Transverse colon (tissue), 4 donors: ENCODE data around the gene WDR5. TPM values are rescaled to one million over a fixed set of nuclear protein-coding genes. Genes with fewer than 3 reads are reported as not detected.
A peak's percentile ranks its signal among the peaks of the same experiment; 100 is the strongest.

Experiments used
- DNase-seq: peaks from one replicate; pipeline ENCODE4 v3.0.0-alpha.2; 2019
- H3K27ac ChIP-seq, 4 donors: fragments of 200-600 bp; sonication (generic); 2 replicates each; pipeline ENCODE4 v1.5.1; 2016 to 2018; ENCODE audit warnings: inconsistent platforms in 4 of 4
- H3K27me3 ChIP-seq: fragments of 200-600 bp; sonication (generic); 2 replicates; pipeline ENCODE4 v1.5.1; 2017; ENCODE audit warnings: inconsistent platforms
- H3K36me3 ChIP-seq, 4 donors: fragments of 200-600 bp; sonication (generic); 2 replicates each; pipeline ENCODE4 v1.5.1; 2017 to 2019; ENCODE audit warnings: inconsistent platforms in 4 of 4
- H3K4me1 ChIP-seq, 4 donors: fragments of 200-600 bp; sonication (generic); 2 replicates each; pipeline ENCODE4 v1.5.1; 2017 to 2020; ENCODE audit warnings: inconsistent platforms in 4 of 4
- H3K4me3 ChIP-seq, 4 donors: fragments of 200-600 bp; sonication (generic); 1 replicate in 1 of 4; 2 replicates in 3 of 4; pipeline versions ENCODE4 v1.5.1 to v1.6.1; 2017 to 2019; ENCODE audit warnings: inconsistent platforms in 4 of 4
- H3K9me3 ChIP-seq, 2 donors: fragments of 200-600 bp; sonication (generic); 2 replicates each; pipeline ENCODE4 v1.5.1; 2017 to 2019; ENCODE audit warnings: inconsistent platforms in 2 of 2
- CTCF ChIP-seq, 5 experiments: fragments of 200-600 bp in 3 of 5; fragments of 450-650 bp in 2 of 5; sonication (generic) in 3 of 5; IDR thresholded peaks; 1 replicate in 2 of 5; 2 replicates in 3 of 5; pipeline ENCODE4 v1.5.1; 2016 to 2017; ENCODE audit warnings: antibody characterized with exemption in 5 of 5, inconsistent platforms in 3 of 5, mild to moderate bottlenecking in 2 of 5, moderate library complexity in 1 of 5
- EP300 ChIP-seq: sonication (generic); formaldehyde crosslinking; IDR thresholded peaks from one replicate; pipeline ENCODE4 v1.6.1; 2017; ENCODE audit warnings: antibody characterized with exemption, low read depth
- POLR2A ChIP-seq: fragments of 450-650 bp; IDR thresholded peaks from one replicate; pipeline ENCODE4 v1.6.1; 2016; ENCODE audit warnings: antibody characterized with exemption, mild to moderate bottlenecking, moderate library complexity
- POLR2AphosphoS5 ChIP-seq, 3 donors: sonication (generic); formaldehyde crosslinking; IDR thresholded peaks; one replicate each; pipeline ENCODE4 v1.6.1; 2016; ENCODE audit warnings: antibody characterized with exemption in 3 of 3
- WGBS, 2 donors: methylation state at CpG; one replicate each; pipeline ENCODE4 v1.1.5; 2018; ENCODE audit warnings: low coverage in 1 of 2; 5-methylcytosine and 5-hydroxymethylcytosine counted together
- in situ Hi-C, 4 donors: fragments of 200-750 bp; cut with MboI; loops; one replicate each; pipeline versions ENCODE4 v1.15.0 to v1.15.1; 2017; ENCODE audit warnings: low sequenced_read_pairs in 3 of 4, low pct_ligation_motif_present in 1 of 4, low pct_unique_long_range_greater_than_20kb in 1 of 4
- intact Hi-C: fragments of 100-400 bp; cut with DNase I; formaldehyde crosslinking; loops from one replicate; pipeline ENCODE4 v1.15.1; 2023; ENCODE audit warnings: low total_unique reads
- total RNA-seq, 4 donors: library from RNA; depleted of rRNA; stranded (reverse); fragments of >200 nt; gene quantifications; one replicate each; pipeline ENCODE4 v1.1.0, GENCODE V29; 2016

Gene WDR5
- total RNA-seq, 4 donors from 2014 or later = 8.2 to 95.7 (median 16.3) TPM

GRCh38 chr9:134175291-134175807 is 39.5 kb downstream of the WDR5 start:
- TF ChIP-seq POLR2A (no peak), EP300 (no peak), CTCF (IDR thresholded peaks at IDR 0.05) (no peak), POLR2AphosphoS5 (IDR thresholded peaks at IDR 0.05) (no peak)
- peak; percentile 41 for DNase-seq
- Histone ChIP-seq H3K27me3 (peaks cover 35% of the 10 kb centered on the region), H3K9me3 (no peaks in the 10 kb centered on the region), H3K4me1 (peaks cover 0 to 34% (median 5%) of the 10 kb centered on the region in 4 donors), H3K4me3 (no peak overlapping the region), H3K36me3 (no peaks in the 10 kb centered on the region), H3K27ac (no peak overlapping the region)
- in situ Hi-C loops = loop anchor here in 2 of 4 donors (10.0 to 25.0 kb wide), 2 partner anchors 137 to 269 kb away; no protein-coding TSS in a partner anchor
- WGBS, 2 donors = 57% methylated on average over 13 of the region's 20 CpGs; no CpG with 5 or more reads in 1 of the 2 donors
- intact Hi-C loops = loop anchor here (10.0 kb wide), 1 partner anchor 149 kb away; the partner anchor contains the start of gene RXRA

- intact Hi-C loops (loop anchor here (10.0 kb wide), 1 partner anchor 149 kb away; the partner anchor contains the start of gene RXRA), in situ Hi-C loops (loop anchor here in 2 of 4 donors (10.0 to 25.0 kb wide), 2 partner anchors 136 to 269 kb away; no protein-coding TSS in a partner anchor)
- no peaks in the 10 kb centered on the region for H3K9me3 ChIP-seq
- no peak overlapping the region for H3K4me3 ChIP-seq
- H3K27ac ChIP-seq = no peak overlapping the region
- DNase-seq = no peak
- H3K4me1 ChIP-seq = peaks cover 0 to 34% (median 5%) of the 10 kb centered on the region in 4 donors
- WGBS, 2 donors = 60% methylated on average over 22 of the region's 35 CpGs; no CpG with 5 or more reads in 1 of the 2 donors
- TF ChIP-seq CTCF (IDR thresholded peaks at IDR 0.05) = no peak
- TF ChIP-seq POLR2AphosphoS5 (IDR thresholded peaks at IDR 0.05) = no peak
- no peak for TF ChIP-seq POLR2A
- TF ChIP-seq EP300 = no peak
- peaks cover 35% of the 10 kb centered on the region for H3K27me3 ChIP-seq
- H3K36me3 ChIP-seq = no peaks in the 10 kb centered on the region
These were observed 40.1 kb downstream of the WDR5 start for GRCh38 chr9:134175808-134176598.

- no peak for TF ChIP-seq EP300
- TF ChIP-seq CTCF (IDR thresholded peaks at IDR 0.05) = no peak
- no peak for TF ChIP-seq POLR2AphosphoS5 (IDR thresholded peaks at IDR 0.05)
- TF ChIP-seq POLR2A = no peak
- intact Hi-C loops = loop anchor here (10.0 kb wide), 1 partner anchor 148 kb away; the partner anchor contains the start of gene RXRA
- H3K9me3 ChIP-seq = no peaks in the 10 kb centered on the region
- H3K27ac ChIP-seq = no peak overlapping the region
- in situ Hi-C loops = loop anchor here in 2 of 4 donors (10.0 to 25.0 kb wide), 2 partner anchors 136 to 268 kb away; no protein-coding TSS in a partner anchor
- no peak overlapping the region for H3K4me3 ChIP-seq
- peaks cover 35% of the 10 kb centered on the region for H3K27me3 ChIP-seq
- DNase-seq = no peak
- peaks cover 0 to 31% (median 5%) of the 10 kb centered on the region in 4 donors for H3K4me1 ChIP-seq
- H3K36me3 ChIP-seq = no peaks in the 10 kb centered on the region
- 29 to 52% methylated on average over 3 to 6 of the region's 6 CpGs for WGBS, 2 donors
These were observed 40.7 kb downstream of the WDR5 start for GRCh38 chr9:134176599-134176968.

GRCh38 chr9:134177186-134177585 is 41.3 kb downstream of the WDR5 start:
- Histone ChIP-seq H3K27ac (no peak overlapping the region), H3K36me3 (no peaks in the 10 kb centered on the region), H3K27me3 (peaks cover 35% of the 10 kb centered on the region), H3K4me3 (no peak overlapping the region), H3K9me3 (no peaks in the 10 kb centered on the region), H3K4me1 (peaks cover 0 to 27% (median 5%) of the 10 kb centered on the region in 4 donors)
- DNase-seq = no peak
- 44% methylated on average over 2 of the region's 17 CpGs; no CpG with 5 or more reads in 1 of the 2 donors for WGBS, 2 donors
- TF ChIP-seq POLR2A (no peak), CTCF (IDR thresholded peaks at IDR 0.05) (no peak), POLR2AphosphoS5 (IDR thresholded peaks at IDR 0.05) (no peak), EP300 (no peak)
- in situ Hi-C loops = loop anchor here in 2 of 4 donors (10.0 to 25.0 kb wide), 2 partner anchors 135 to 268 kb away; no protein-coding TSS in a partner anchor
- intact Hi-C loops = loop anchor here (10.0 kb wide), 1 partner anchor 148 kb away; the partner anchor contains the start of gene RXRA
